Pancreas (tissue), 10 donors: ENCODE results near the gene ANGEL1. TPM values are rescaled to one million over a fixed set of nuclear protein-coding genes. Genes with fewer than 3 reads are reported as not detected.

Experiments used
- ATAC-seq, 4 donors: fragments of 200-7000 bp; cut with Tn5 transposase; one replicate each; pipeline versions ENCODE4 v1.8.0 to v1.9.1; 2020; ENCODE audit warnings: mild to moderate bottlenecking in 4 of 4, moderate library complexity in 4 of 4
- DNase-seq, 6 donors: peaks; one replicate each; pipeline ENCODE4 v3.0.0-alpha.2; 2020
- FAIRE-seq: peaks from 2 replicates; lab custom pipeline; 2012; peaks lifted over from hg19 to GRCh38; lab: Jason Lieb, UNC
- H3K27ac ChIP-seq, 4 donors: fragments of 200-600 bp; sonication (generic); 1 replicate in 3 of 4; 2 replicates in 1 of 4; pipeline versions ENCODE4 v1.5.0 to v1.8.0; 2020
- H3K27me3 ChIP-seq, 4 donors: fragments of 200-600 bp; one replicate each; pipeline ENCODE4 v1.8.0; 2021
- H3K36me3 ChIP-seq, 3 donors: fragments of 200-600 bp; sonication (generic) in 1 of 3; one replicate each; pipeline versions ENCODE4 v1.5.0 to v1.8.0; 2020 to 2021
- H3K4me1 ChIP-seq, 3 donors: fragments of 200-600 bp; one replicate each; pipeline ENCODE4 v1.8.0; 2021
- H3K4me3 ChIP-seq, 4 donors: fragments of 200-600 bp; sonication (generic) in 2 of 4; one replicate each; pipeline versions ENCODE4 v1.5.0 to v1.8.0; 2020 to 2021
- H3K9me3 ChIP-seq, 4 donors: fragments of 200-600 bp; one replicate each; pipeline ENCODE4 v1.8.0; 2021
- CTCF ChIP-seq, 4 donors: fragments of 200-600 bp; sonication (generic) in 3 of 4; IDR thresholded peaks; one replicate each; pipeline versions ENCODE4 v1.5.0 to v1.8.0; 2021; ENCODE audit warnings: antibody characterized with exemption in 4 of 4
- WGBS, 2 donors: extraction: QIAGEN DNeasy Blood & Tissue Kit; methylation state at CpG; one replicate each; pipeline ENCODE4 v1.1.7; 2013; 5-methylcytosine and 5-hydroxymethylcytosine counted together
- intact Hi-C, 3 donors: fragments of 100-400 bp; cut with DNase I; formaldehyde crosslinking; loops; one replicate each; pipeline versions ENCODE4 v1.11.1 to v1.14.2; 2022
- polyA plus RNA-seq, 2 donors: library from polyadenylated mRNA; stranded (reverse); fragments of 200-250 nt; gene quantifications; one replicate each; pipeline ENCODE4 v1.2.3, GENCODE V29; 2013
- total RNA-seq, 6 donors: library from RNA; stranded (reverse); fragmentation: NEBNext Ultra II Directional in 4 of 6; extraction: Animal tissue kit (Norgen Biotek cat#: 25700) in 4 of 6; gene quantifications; one replicate each; pipeline versions ENCODE4 v1.2.1 to v1.2.4, GENCODE V29; 2021 to 2023
- donor health status: healthy with polysubstance abuse.
- donor health status: DM: no; HTN: no; CAD: no; lungs with moderate emphysema.
- donor health status: DM: no; HTN: no; CAD: no.
- donor health status: control.
- donor health status: control.
- donor health status: Bipolar disorder and iron deficiency.
- donor health status: DM: yes; HTN: yes; CAD: no.
- donor health status: DM: no; HTN: no; CAD: no.
- donor health status: DM: no; HTN: no; CAD: no.
- donor health status: DM: yes; HTN: yes; CAD: no.

The ANGEL1 gene
- total and polyA plus RNA-seq, 8 donors, result 25.8 to 40.1 (median 30.5) TPM

GRCh38 chr14:76836029-76836630, 23.4 kb upstream of the ANGEL1 start:
- WGBS, 2 donors, result 79 to 81% methylated on average over 13 of the region's 13 CpGs
- FAIRE-seq (no peak), DNase-seq (peak in 5 of 6 donors; percentile 37 to 66 (median 48)), ATAC-seq (peak in 1 of 4 donors; percentile 6)
- intact Hi-C loops, result no loop called here
- TF ChIP-seq CTCF (IDR thresholded peaks at IDR 0.05), result no peak
- Histone ChIP-seq H3K9me3 (no peaks in the 10 kb centered on the region), H3K4me1 (peaks cover 37 to 57% (median 57%) of the 10 kb centered on the region in 3 donors), H3K27me3 (no peaks in the 10 kb centered on the region), H3K4me3 (no peak overlapping the region), H3K36me3 (no peaks in the 10 kb centered on the region), H3K27ac (peak overlapping the region in 1 of 4 donors; percentile 31)

GRCh38 chr14:76834241-76834661, 21.6 kb upstream of the ANGEL1 start:
- H3K4me3 ChIP-seq, result no peak overlapping the region
- H3K4me1 ChIP-seq, result peaks cover 55 to 75% (median 71%) of the 10 kb centered on the region in 3 donors
- no peaks in the 10 kb centered on the region for H3K9me3 ChIP-seq
- peak overlapping the region; percentile 29 to 96 (median 68) for H3K27ac ChIP-seq
- peak; percentile 66 to 80 (median 74) for ATAC-seq
- TF ChIP-seq CTCF (IDR thresholded peaks at IDR 0.05), result no peak
- no peaks in the 10 kb centered on the region for H3K36me3 ChIP-seq
- FAIRE-seq, result no peak
- H3K27me3 ChIP-seq, result no peaks in the 10 kb centered on the region
- intact Hi-C loops, result no loop called here
- WGBS, 2 donors, result 8 to 10% methylated on average over 7 of the region's 7 CpGs
- DNase-seq, result peak in 2 of 6 donors; percentile 53 to 55

GRCh38 chr14:76833011-76833410, 20.3 kb upstream of the ANGEL1 start:
- ATAC-seq (no peak), FAIRE-seq (no peak), DNase-seq (no peak)
- no peaks in the 10 kb centered on the region for H3K27me3 ChIP-seq
- intact Hi-C loops, result no loop called here
- H3K36me3 ChIP-seq, result no peaks in the 10 kb centered on the region
- peak overlapping the region in 2 of 4 donors; percentile 92 to 96 for H3K27ac ChIP-seq
- TF ChIP-seq CTCF (IDR thresholded peaks at IDR 0.05), result no peak
- 84 to 88% methylated on average over 2 of the region's 2 CpGs for WGBS, 2 donors
- H3K4me3 ChIP-seq, result no peak overlapping the region
- no peaks in the 10 kb centered on the region for H3K9me3 ChIP-seq
- H3K4me1 ChIP-seq, result peaks cover 67 to 81% (median 77%) of the 10 kb centered on the region in 3 donors

- FAIRE-seq (no peak), ATAC-seq (no peak), DNase-seq (no peak)
- peaks cover 67 to 81% (median 72%) of the 10 kb centered on the region in 3 donors for H3K4me1 ChIP-seq
- H3K27ac ChIP-seq, result peak overlapping the region in 3 of 4 donors; percentile 31 to 96 (median 92)
- no peak for TF ChIP-seq CTCF (IDR thresholded peaks at IDR 0.05)
- H3K27me3 ChIP-seq, result no peaks in the 10 kb centered on the region
- H3K9me3 ChIP-seq, result no peaks in the 10 kb centered on the region
- WGBS, 2 donors, result 73 to 95% methylated on average over 1 of the region's 1 CpG
- no peaks in the 10 kb centered on the region for H3K36me3 ChIP-seq
- intact Hi-C loops, result no loop called here
- H3K4me3 ChIP-seq, result no peak overlapping the region
Observed at GRCh38 chr14:76832503-76832988, 19.9 kb upstream of the ANGEL1 start.

GRCh38 chr14:76830556-76830955, 17.9 kb upstream of the ANGEL1 start:
- DNase-seq (no peak), ATAC-seq (no peak), FAIRE-seq (no peak)
- WGBS, 2 donors, result 87 to 95% methylated on average over 4 of the region's 4 CpGs
- Histone ChIP-seq H3K9me3 (no peaks in the 10 kb centered on the region), H3K4me1 (peaks cover 71 to 80% (median 74%) of the 10 kb centered on the region in 3 donors), H3K36me3 (no peaks in the 10 kb centered on the region), H3K27me3 (no peaks in the 10 kb centered on the region), H3K4me3 (no peak overlapping the region), H3K27ac (peak overlapping the region; percentile 79 to 96 (median 86))
- TF ChIP-seq CTCF (IDR thresholded peaks at IDR 0.05), result no peak
- intact Hi-C loops, result no loop called here
